SJCRH30 (cell line): ENCODE measurements around the gene EIPR1. TPM values are rescaled to one million over a fixed set of nuclear protein-coding genes. Genes with fewer than 3 reads are reported as not detected.
A peak's percentile ranks its signal among the peaks of the same experiment; 100 is the strongest.

ENCODE experiments used
- DNase-seq, 2 experiments: peaks; one replicate each; pipeline ENCODE4 v3.0.0-alpha.2; 2015 to 2020
- H3K27ac ChIP-seq: fragments of 250-450 bp; sonication (Bioruptor Pico); 2 replicates; pipeline ENCODE4 v1.5.1; 2020; ENCODE audit warnings: mild to moderate bottlenecking, moderate library complexity
- H3K27me3 ChIP-seq: fragments of 250-450 bp; sonication (Bioruptor Pico); 2 replicates; pipeline ENCODE4 v1.5.1; 2020; ENCODE audit warnings: mild to moderate bottlenecking, moderate library complexity
- H3K36me3 ChIP-seq: fragments of 250-450 bp; sonication (Bioruptor Pico); 2 replicates; pipeline ENCODE4 v1.5.1; 2020; ENCODE audit warnings: mild to moderate bottlenecking, moderate library complexity
- H3K4me1 ChIP-seq: fragments of 250-450 bp; sonication (Bioruptor Pico); 2 replicates; pipeline ENCODE4 v1.5.1; 2020; ENCODE audit warnings: mild to moderate bottlenecking, moderate library complexity
- H3K4me3 ChIP-seq: fragments of 250-450 bp; sonication (Bioruptor Pico); 2 replicates; pipeline ENCODE4 v1.5.1; 2020; ENCODE audit warnings: mild to moderate bottlenecking, moderate library complexity
- H3K9me3 ChIP-seq: fragments of 250-450 bp; sonication (Bioruptor Pico); replicated peaks from 2 replicates; pipeline ENCODE4 v1.5.1; 2020; ENCODE audit warnings: mild to moderate bottlenecking, moderate library complexity
- total RNA-seq: library from RNA; depleted of rRNA; stranded (reverse); fragments of >200 nt; shearing (Covaris generic); gene quantifications from 2 replicates; pipeline ENCODE4 v1.2.3, GENCODE V29; 2014; rRNA removed

EIPR1 gene
- 25.7 and 29.0 TPM in 2 replicates for total RNA-seq

GRCh38 chr2:3377612-3378432, at the start of gene EIPR1:
EIPR1 (minus strand) TSS chr2:3377818; CDS start chr2:3377689, 129 bp downstream.
- Histone ChIP-seq H3K4me1 (0 out of 2 replicates have a peak, but pooled peaks cover 3% of the 10 kb centered on the region), H3K9me3 (no peaks in the 10 kb centered on the region), H3K27ac (peak within 1 kb of the TSS; percentile 53), H3K4me3 (peak within 1 kb of the TSS; percentile 88), H3K36me3 (peaks cover 13% of the 10 kb centered on the region; the same call in 1 of the 2 replicates), H3K27me3 (no peaks in the 10 kb centered on the region)
- peak; percentile 98 to 99 for DNase-seq

GRCh38 chr2:3427272-3427671, 49.7 kb upstream of the EIPR1 start:
- Histone ChIP-seq H3K36me3 (peaks cover 36% of the 10 kb centered on the region), H3K9me3 (no peaks in the 10 kb centered on the region), H3K4me1 (peaks cover 17% of the 10 kb centered on the region), H3K4me3 (no peak overlapping the region), H3K27me3 (no peaks in the 10 kb centered on the region), H3K27ac (no peak overlapping the region)
- DNase-seq, result no peak

- no peak for DNase-seq
- H3K4me3 ChIP-seq, result no peak overlapping the region
- H3K27me3 ChIP-seq, result no peaks in the 10 kb centered on the region
- H3K4me1 ChIP-seq, result peaks cover 17% of the 10 kb centered on the region
- H3K9me3 ChIP-seq, result no peaks in the 10 kb centered on the region
- H3K27ac ChIP-seq, result no peak overlapping the region
- H3K36me3 ChIP-seq, result peaks cover 34% of the 10 kb centered on the region
These were observed 49.0 kb upstream of the EIPR1 start for GRCh38 chr2:3426615-3427014.

GRCh38 chr2:3424171-3424795, 46.7 kb upstream of the EIPR1 start:
- DNase-seq, result no peak
- Histone ChIP-seq H3K9me3 (no peaks in the 10 kb centered on the region), H3K4me1 (peaks cover 17% of the 10 kb centered on the region), H3K27ac (no peak overlapping the region), H3K36me3 (peaks cover 24% of the 10 kb centered on the region), H3K27me3 (no peaks in the 10 kb centered on the region), H3K4me3 (no peak overlapping the region)

GRCh38 chr2:3423492-3424170, 46.0 kb upstream of the EIPR1 start:
- Histone ChIP-seq H3K36me3 (peaks cover 21% of the 10 kb centered on the region), H3K27ac (no peak overlapping the region), H3K4me3 (no peak overlapping the region), H3K4me1 (peaks cover 17% of the 10 kb centered on the region), H3K9me3 (no peaks in the 10 kb centered on the region), H3K27me3 (no peaks in the 10 kb centered on the region)
- DNase-seq, result peak; percentile 66 to 75

GRCh38 chr2:3422161-3422779, 44.7 kb upstream of the EIPR1 start:
- H3K27ac ChIP-seq, result peak overlapping the region; percentile 85
- H3K4me3 ChIP-seq, result no peak overlapping the region
- peaks cover 19% of the 10 kb centered on the region for H3K36me3 ChIP-seq
- H3K4me1 ChIP-seq, result peaks cover 17% of the 10 kb centered on the region
- H3K27me3 ChIP-seq, result no peaks in the 10 kb centered on the region
- no peaks in the 10 kb centered on the region for H3K9me3 ChIP-seq
- peak; percentile 66 to 83 for DNase-seq

- Histone ChIP-seq H3K4me3 (no peak overlapping the region), H3K4me1 (peaks cover 17% of the 10 kb centered on the region), H3K27me3 (no peaks in the 10 kb centered on the region), H3K36me3 (peaks cover 19% of the 10 kb centered on the region), H3K27ac (peak overlapping the region; percentile 85), H3K9me3 (no peaks in the 10 kb centered on the region)
- no peak for DNase-seq
These were observed 44.0 kb upstream of the EIPR1 start for GRCh38 chr2:3421580-3421979.

- DNase-seq, result no peak
- Histone ChIP-seq H3K4me3 (no peak overlapping the region), H3K9me3 (no peaks in the 10 kb centered on the region), H3K36me3 (peaks cover 19% of the 10 kb centered on the region), H3K4me1 (peaks cover 17% of the 10 kb centered on the region), H3K27me3 (no peaks in the 10 kb centered on the region), H3K27ac (no peak overlapping the region)
These were observed 43.3 kb upstream of the EIPR1 start for GRCh38 chr2:3420769-3421397.

GRCh38 chr2:3420076-3420768, 42.6 kb upstream of the EIPR1 start:
- Histone ChIP-seq H3K4me1 (peaks cover 17% of the 10 kb centered on the region), H3K27ac (no peak overlapping the region), H3K4me3 (no peak overlapping the region), H3K27me3 (no peaks in the 10 kb centered on the region), H3K9me3 (no peaks in the 10 kb centered on the region), H3K36me3 (peaks cover 18% of the 10 kb centered on the region)
- no peak for DNase-seq

GRCh38 chr2:3418766-3419404, 41.3 kb upstream of the EIPR1 start:
- Histone ChIP-seq H3K4me3 (no peak overlapping the region), H3K4me1 (peaks cover 17% of the 10 kb centered on the region), H3K36me3 (peaks cover 14% of the 10 kb centered on the region), H3K9me3 (no peaks in the 10 kb centered on the region), H3K27ac (no peak overlapping the region), H3K27me3 (no peaks in the 10 kb centered on the region)
- DNase-seq, result no peak

- Histone ChIP-seq H3K4me3 (no peak overlapping the region), H3K36me3 (peaks cover 9% of the 10 kb centered on the region), H3K27me3 (no peaks in the 10 kb centered on the region), H3K4me1 (no peaks in the 10 kb centered on the region), H3K27ac (no peak overlapping the region), H3K9me3 (no peaks in the 10 kb centered on the region)
- no peak for DNase-seq
These were observed 36.7 kb upstream of the EIPR1 start for GRCh38 chr2:3414133-3414860.

- DNase-seq, result no peak
These were observed 36.1 kb upstream of the EIPR1 start for GRCh38 chr2:3413697-3414096.

GRCh38 chr2:3411103-3411502, 33.5 kb upstream of the EIPR1 start:
- Histone ChIP-seq H3K9me3 (no peaks in the 10 kb centered on the region), H3K4me3 (no peak overlapping the region), H3K36me3 (peaks cover 13% of the 10 kb centered on the region), H3K4me1 (no peaks in the 10 kb centered on the region), H3K27me3 (no peaks in the 10 kb centered on the region), H3K27ac (no peak overlapping the region)
- no peak for DNase-seq

More at GRCh38 chr2:3413697-3414096, 36.1 kb upstream of the EIPR1 start:
- Histone ChIP-seq H3K9me3 (no peaks in the 10 kb centered on the region), H3K36me3 (peaks cover 9% of the 10 kb centered on the region; the same call in 1 of the 2 replicates), H3K4me1 (no peaks in the 10 kb centered on the region), H3K27me3 (no peaks in the 10 kb centered on the region), H3K4me3 (no peak overlapping the region), H3K27ac (no peak overlapping the region)
